Endodermal cell (in vitro differentiated cells): Measurements from ENCODE around the gene DOCK8. TPM values are rescaled to one million over a fixed set of nuclear protein-coding genes. Genes with fewer than 3 reads are reported as not detected.
"Not testable (repeated sequence)": the region's sequence is repeated elsewhere in the genome, so short reads cannot be mapped to it uniquely, and the experiment has no call there.

Experiments
- DNase-seq: peaks from one replicate; pipeline ENCODE4 v3.0.0-alpha.2; 2017
- H3K27ac ChIP-seq: 2 replicates; pipeline ENCODE4 v1.5.1; 2013; ENCODE audit warnings: mild to moderate bottlenecking, low read depth, low read length, moderate library complexity
- H3K27me3 ChIP-seq: 2 replicates; pipeline ENCODE4 v1.6.1; 2013; ENCODE audit warnings: mild to moderate bottlenecking, low read length, moderate library complexity; ENCODE audit not compliant: insufficient read depth, control insufficient read depth, poor library complexity, severe bottlenecking
- H3K36me3 ChIP-seq: 2 replicates; pipeline ENCODE4 v1.7.0; 2013; ENCODE audit warnings: mild to moderate bottlenecking, low read length, moderate library complexity; ENCODE audit not compliant: control insufficient read depth, insufficient read depth
- H3K4me1 ChIP-seq: one replicate; pipeline ENCODE4 v1.7.0; 2013; ENCODE audit warnings: low read length; ENCODE audit not compliant: control insufficient read depth, insufficient read depth
- H3K4me3 ChIP-seq: 2 replicates; pipeline ENCODE4 v1.5.1; 2013; ENCODE audit warnings: mild to moderate bottlenecking, low read length, moderate library complexity
- H3K9ac ChIP-seq: 2 replicates; pipeline ENCODE4 v1.6.1; 2013; ENCODE audit warnings: mild to moderate bottlenecking, low read length, moderate library complexity; ENCODE audit not compliant: poor library complexity, severe bottlenecking; ENCODE audit errors: extremely low read depth
- H3K9me3 ChIP-seq: 2 replicates; pipeline ENCODE4 v1.6.1; 2013; ENCODE audit warnings: mild to moderate bottlenecking, low read length, moderate library complexity; ENCODE audit not compliant: control insufficient read depth
- H3K27ac Mint-ChIP-seq: 2 replicates; pipeline ENCODE4 v1.8.0; 2020; ENCODE audit warnings: mixed read lengths
- H3K27me3 Mint-ChIP-seq: 2 replicates; pipeline ENCODE4 v1.8.0; 2021; ENCODE audit warnings: mild to moderate bottlenecking, mixed read lengths; ENCODE audit not compliant: insufficient read depth
- H3K36me3 Mint-ChIP-seq: 2 replicates; pipeline ENCODE4 v1.8.0; 2020; ENCODE audit warnings: low read depth, mixed read lengths
- H3K4me1 Mint-ChIP-seq: 2 replicates; pipeline ENCODE4 v1.8.0; 2020; ENCODE audit warnings: mixed read lengths
- H3K4me3 Mint-ChIP-seq: 2 replicates; pipeline ENCODE4 v1.8.0; 2020; ENCODE audit warnings: mild to moderate bottlenecking, moderate library complexity, mixed read lengths
- H3K9me3 Mint-ChIP-seq: 2 replicates; pipeline ENCODE4 v1.8.0; 2020; ENCODE audit warnings: mild to moderate bottlenecking, mixed read lengths
- CTCF ChIP-seq: fragments of 200-600 bp; sonication (generic); conservative IDR thresholded peaks from 2 replicates; pipeline ENCODE4 v1.5.0; 2021; ENCODE audit warnings: antibody characterized with exemption, mild to moderate bottlenecking
- WGBS, 2 experiments: methylation state at CpG; one replicate each; pipeline versions ENCODE4 v1.1.5 to v1.1.7; 2013; ENCODE audit warnings: missing lambda C conversion rate in 2 of 2, mixed read lengths in 1 of 2; ENCODE audit not compliant: insufficient coverage in 1 of 2, insufficient read length in 1 of 2; 5-methylcytosine and 5-hydroxymethylcytosine counted together
- total RNA-seq, 2 donors: library from RNA; stranded (reverse); fragmentation: NEBNext Ultra II Directional in 1 of 2; extraction: Animal tissue kit (Norgen Biotek cat#: 25700) in 1 of 2; gene quantifications; 2 replicates in 1 of 2; 3 replicates in 1 of 2; pipeline ENCODE4 v1.2.1, GENCODE V29; 2021

Gene DOCK8
- total RNA-seq, 2 donors from 2014 or later, result 26.9 to 28.1 TPM

- TF ChIP-seq CTCF, result no peak
These were observed 1.0 kb downstream of the DOCK8 start for GRCh38 chr9:215631-216155.

GRCh38 chr9:216866-217265, 2.2 kb downstream of the DOCK8 start:
- Mint-ChIP-seq H3K4me1 (peaks cover 29% of the 10 kb centered on the region), H3K27ac (peak overlapping the region; percentile 11), H3K4me3 (peak overlapping the region; percentile 67), H3K27me3 (peaks cover 18% of the 10 kb centered on the region), H3K36me3 (no peaks in the 10 kb centered on the region), H3K9me3 (peaks cover 2% of the 10 kb centered on the region)
- H3K36me3 ChIP-seq, result no peaks in the 10 kb centered on the region
- H3K4me1 ChIP-seq, result no peaks in the 10 kb centered on the region
- H3K9me3 ChIP-seq, result no peaks in the 10 kb centered on the region
- H3K4me3 ChIP-seq, result peak overlapping the region; percentile 46
- no peak overlapping the region for H3K27ac ChIP-seq
- no peak for TF ChIP-seq CTCF
- no peak for DNase-seq
- peaks cover 7% of the 10 kb centered on the region for H3K27me3 ChIP-seq
- WGBS, 2 experiments, result 82 to 100% methylated on average over 1 of the region's 1 CpG
- H3K9ac ChIP-seq, result no peak overlapping the region

More at GRCh38 chr9:215631-216155, 1.0 kb downstream of the DOCK8 start:
- Mint-ChIP-seq H3K4me3 (peak overlapping the region; percentile 67), H3K27ac (no peak overlapping the region), H3K27me3 (peaks cover 18% of the 10 kb centered on the region), H3K36me3 (no peaks in the 10 kb centered on the region), H3K4me1 (peaks cover 28% of the 10 kb centered on the region), H3K9me3 (peaks cover 2% of the 10 kb centered on the region)
- Histone ChIP-seq H3K27ac (no peak overlapping the region), H3K9ac (peak overlapping the region; percentile 58), H3K9me3 (no peaks in the 10 kb centered on the region), H3K36me3 (no peaks in the 10 kb centered on the region), H3K4me3 (peak overlapping the region; percentile 80), H3K4me1 (no peaks in the 10 kb centered on the region), H3K27me3 (peaks cover 7% of the 10 kb centered on the region)
- DNase-seq, result no peak
- 71% methylated on average over 6 of the region's 6 CpGs; no CpG with 5 or more reads in 1 of the 2 experiments for WGBS, 2 experiments

GRCh38 chr9:217950-218349, 3.3 kb downstream of the DOCK8 start:
- H3K27ac ChIP-seq, result no peak overlapping the region
- H3K9me3 ChIP-seq, result no peaks in the 10 kb centered on the region
- H3K9me3 Mint-ChIP-seq, result peaks cover 2% of the 10 kb centered on the region
- no peaks in the 10 kb centered on the region for H3K36me3 Mint-ChIP-seq
- H3K4me1 Mint-ChIP-seq, result peaks cover 40% of the 10 kb centered on the region
- H3K4me3 Mint-ChIP-seq, result no peak overlapping the region
- no peak overlapping the region for H3K9ac ChIP-seq
- H3K4me1 ChIP-seq, result no peaks in the 10 kb centered on the region
- peaks cover 18% of the 10 kb centered on the region for H3K27me3 Mint-ChIP-seq
- 100% methylated on average over 1 of the region's 2 CpGs; no CpG with 5 or more reads in 1 of the 2 experiments for WGBS, 2 experiments
- no peak for TF ChIP-seq CTCF
- no peak overlapping the region for H3K4me3 ChIP-seq
- no peaks in the 10 kb centered on the region for H3K36me3 ChIP-seq
- H3K27ac Mint-ChIP-seq, result no peak overlapping the region
- H3K27me3 ChIP-seq, result peaks cover 7% of the 10 kb centered on the region
- no peak for DNase-seq

- 77 to 93% methylated on average over 5 to 7 of the region's 7 CpGs for WGBS, 2 experiments
- H3K27me3 Mint-ChIP-seq, result peaks cover 14% of the 10 kb centered on the region
- H3K9ac ChIP-seq, H3K36me3 ChIP-seq, H3K27me3 ChIP-seq, H3K4me3 Mint-ChIP-seq, DNase-seq, H3K4me3 ChIP-seq, H3K9me3 ChIP-seq, H3K27ac Mint-ChIP-seq, H3K9me3 Mint-ChIP-seq, H3K4me1 ChIP-seq, H3K27ac ChIP-seq, H3K36me3 Mint-ChIP-seq: not testable (repeated sequence)
- peaks cover 47% of the 10 kb centered on the region for H3K4me1 Mint-ChIP-seq
These were observed 4.4 kb downstream of the DOCK8 start for GRCh38 chr9:219036-219435.
